Muscle of leg (tissue), 11 donors: ENCODE data around the gene ABHD8. TPM values are rescaled to one million over a fixed set of nuclear protein-coding genes. Genes with fewer than 3 reads are reported as not detected.

Experiments used
- DNase-seq: peaks from one replicate; pipeline ENCODE4 v3.0.0; 2013
- H3K27ac ChIP-seq: one replicate; pipeline ENCODE4 v1.5.1; 2013; ENCODE audit warnings: mild to moderate bottlenecking, low read length, control low read depth
- H3K27me3 ChIP-seq: one replicate; pipeline ENCODE4 v1.6.1; 2013; ENCODE audit warnings: low read length; ENCODE audit not compliant: control insufficient read depth, insufficient read depth
- H3K36me3 ChIP-seq: one replicate; pipeline ENCODE4 v1.6.1; 2013; ENCODE audit warnings: low read length; ENCODE audit not compliant: control insufficient read depth, insufficient read depth
- H3K4me1 ChIP-seq: one replicate; pipeline ENCODE4 v1.6.1; 2013; ENCODE audit warnings: low read length; ENCODE audit not compliant: control insufficient read depth, insufficient read depth
- H3K4me3 ChIP-seq: one replicate; pipeline ENCODE4 v1.5.1; 2013; ENCODE audit warnings: low read length, control low read depth
- H3K9me3 ChIP-seq: replicated peaks from 2 replicates; pipeline ENCODE4 v1.6.1; 2013; ENCODE audit warnings: low read depth, low read length; ENCODE audit not compliant: control insufficient read depth
- WGBS: methylation state at CpG from one replicate; pipeline ENCODE4 v1.1.5; 2013; ENCODE audit warnings: missing lambda C conversion rate; ENCODE audit not compliant: insufficient coverage; 5-methylcytosine and 5-hydroxymethylcytosine counted together
- polyA plus RNA-seq, 8 donors: library from polyadenylated mRNA; unstranded; fragments of 120-200 nt; gene quantifications; one replicate each; pipeline versions ENCODE4 v1.2.1 to v1.2.3, GENCODE V29; 2013; ENCODE audit warnings: inconsistent platforms in 1 of 8, low replicate concordance in 1 of 8; ENCODE audit not compliant: insufficient read length in 8 of 8, insufficient read depth in 1 of 8
- total RNA-seq: library from RNA; stranded (reverse); fragments of 120-200 nt; gene quantifications from one replicate; pipeline ENCODE4 v1.2.4, GENCODE V29; 2013

ABHD8 gene
- total and polyA plus RNA-seq, 9 donors: 6.1 to 10.1 (median 8.4) TPM

GRCh38 chr19:17341386-17341785, 38.2 kb upstream of the ABHD8 start:
- no peak for DNase-seq
- H3K27ac ChIP-seq: no peak overlapping the region
- WGBS: 89% methylated on average over 15 of the region's 15 CpGs

GRCh38 chr19:17340871-17341357, 37.7 kb upstream of the ABHD8 start:
- H3K27me3 ChIP-seq: no peaks in the 10 kb centered on the region
- H3K27ac ChIP-seq: no peak overlapping the region
- no peaks in the 10 kb centered on the region for H3K9me3 ChIP-seq
- H3K36me3 ChIP-seq: peaks cover 13% of the 10 kb centered on the region
- peaks cover 18% of the 10 kb centered on the region for H3K4me1 ChIP-seq
- DNase-seq: no peak
- WGBS: 55% methylated on average over 15 of the region's 17 CpGs
- H3K4me3 ChIP-seq: no peak overlapping the region

More at GRCh38 chr19:17341386-17341785, 38.2 kb upstream of the ABHD8 start:
- Histone ChIP-seq H3K9me3 (no peaks in the 10 kb centered on the region), H3K4me3 (no peak overlapping the region), H3K36me3 (peaks cover 13% of the 10 kb centered on the region), H3K27me3 (no peaks in the 10 kb centered on the region), H3K4me1 (peaks cover 20% of the 10 kb centered on the region)

- Histone ChIP-seq H3K9me3 (no peaks in the 10 kb centered on the region), H3K4me1 (peaks cover 23% of the 10 kb centered on the region), H3K27ac (no peak overlapping the region), H3K4me3 (no peak overlapping the region), H3K36me3 (peaks cover 13% of the 10 kb centered on the region), H3K27me3 (no peaks in the 10 kb centered on the region)
- WGBS: 40% methylated on average over 21 of the region's 21 CpGs
- no peak for DNase-seq
Observed at GRCh38 chr19:17340302-17340870, 37.2 kb upstream of the ABHD8 start.

GRCh38 chr19:17339088-17339741, 36.0 kb upstream of the ABHD8 start:
- H3K4me3 ChIP-seq: no peak overlapping the region
- H3K4me1 ChIP-seq: peaks cover 30% of the 10 kb centered on the region
- DNase-seq: no peak
- H3K27ac ChIP-seq: no peak overlapping the region
- no peaks in the 10 kb centered on the region for H3K27me3 ChIP-seq
- 84% methylated on average over 16 of the region's 34 CpGs for WGBS
- peaks cover 13% of the 10 kb centered on the region for H3K36me3 ChIP-seq
- H3K9me3 ChIP-seq: no peaks in the 10 kb centered on the region

GRCh38 chr19:17338433-17339078, 35.3 kb upstream of the ABHD8 start:
- 79% methylated on average over 11 of the region's 30 CpGs for WGBS
- H3K36me3 ChIP-seq: peaks cover 13% of the 10 kb centered on the region
- peak overlapping the region; percentile 73 for H3K4me3 ChIP-seq
- H3K27me3 ChIP-seq: no peaks in the 10 kb centered on the region
- H3K9me3 ChIP-seq: no peaks in the 10 kb centered on the region
- peaks cover 35% of the 10 kb centered on the region for H3K4me1 ChIP-seq
- H3K27ac ChIP-seq: no peak overlapping the region
- DNase-seq: no peak

- Histone ChIP-seq H3K9me3 (no peaks in the 10 kb centered on the region), H3K36me3 (peaks cover 16% of the 10 kb centered on the region), H3K4me3 (peak overlapping the region; percentile 73), H3K27me3 (no peaks in the 10 kb centered on the region), H3K4me1 (peaks cover 35% of the 10 kb centered on the region), H3K27ac (peak overlapping the region; percentile 67)
- 5% methylated on average over 50 of the region's 50 CpGs for WGBS
- no peak for DNase-seq
Observed at GRCh38 chr19:17337675-17338432, 34.6 kb upstream of the ABHD8 start.

GRCh38 chr19:17336872-17337674, 33.8 kb upstream of the ABHD8 start, which contains the start of gene GTPBP3:
GTPBP3 (plus strand) TSS chr19:17337553; CDS start chr19:17337612, 59 bp downstream.
- Histone ChIP-seq H3K9me3 (no peaks in the 10 kb centered on the region), H3K36me3 (peaks cover 20% of the 10 kb centered on the region), H3K4me3 (peak within 1 kb of the TSS; percentile 73), H3K4me1 (peaks cover 35% of the 10 kb centered on the region), H3K27me3 (no peaks in the 10 kb centered on the region), H3K27ac (peak within 1 kb of the TSS; percentile 99)
- under 1% methylated on average over 38 of the region's 41 CpGs for WGBS
- peak; percentile 100 for DNase-seq

- no peaks in the 10 kb centered on the region for H3K9me3 ChIP-seq
- no peak overlapping the region for H3K27ac ChIP-seq
- peaks cover 18% of the 10 kb centered on the region for H3K36me3 ChIP-seq
- WGBS: 76% methylated on average over 4 of the region's 10 CpGs
- no peak for DNase-seq
- peaks cover 5% of the 10 kb centered on the region for H3K27me3 ChIP-seq
- no peak overlapping the region for H3K4me3 ChIP-seq
- peaks cover 35% of the 10 kb centered on the region for H3K4me1 ChIP-seq
Observed at GRCh38 chr19:17335575-17335974, 32.4 kb upstream of the ABHD8 start.
